Upper lobe of right lung (tissue), 1 donor: Measurements from ENCODE around the gene RIT2. TPM values are rescaled to one million over a fixed set of nuclear protein-coding genes. Genes with fewer than 3 reads are reported as not detected.
"Not testable (repeated sequence)": the region's sequence is repeated elsewhere in the genome, so short reads cannot be mapped to it uniquely, and the experiment has no call there.

Experiments
- ATAC-seq: fragments of 200-7000 bp; cut with Tn5 transposase; one replicate; pipeline ENCODE4 v1.9.1; 2020; ENCODE audit warnings: mild to moderate bottlenecking, moderate library complexity
- DNase-seq: peaks from one replicate; pipeline ENCODE4 v3.0.0-alpha.2; 2020
- H3K27ac ChIP-seq: fragments of 200-600 bp; one replicate; pipeline ENCODE4 v1.8.0; 2022
- H3K27me3 ChIP-seq: fragments of 200-600 bp; one replicate; pipeline ENCODE4 v1.8.0; 2022; ENCODE audit warnings: mild to moderate bottlenecking
- H3K36me3 ChIP-seq: fragments of 200-600 bp; one replicate; pipeline ENCODE4 v1.8.0; 2022
- H3K4me1 ChIP-seq: fragments of 200-600 bp; one replicate; pipeline ENCODE4 v1.8.0; 2022
- H3K4me3 ChIP-seq: fragments of 200-600 bp; one replicate; pipeline ENCODE4 v1.8.0; 2022; ENCODE audit warnings: mild to moderate bottlenecking
- H3K9me3 ChIP-seq: fragments of 200-600 bp; one replicate; pipeline ENCODE4 v1.8.0; 2022
- intact Hi-C: fragments of 100-400 bp; cut with DNase I; formaldehyde crosslinking; loops from one replicate; pipeline ENCODE4 v1.11.0; 2022
- total RNA-seq: library from RNA; stranded (reverse); fragmentation: NEBNext Ultra II Directional; extraction: Animal tissue kit (Norgen Biotek cat#: 25700); gene quantifications from one replicate; pipeline ENCODE4 v1.2.1, GENCODE V29; 2021
- TF ChIP-seq, protein P1 (sequence below): fragments of 200-600 bp; IDR thresholded peaks from one replicate; pipeline ENCODE4 v1.8.0; 2022; ENCODE audit warnings: antibody characterized with exemption
- donor health status: DM: no; HTN: yes; CAD: no; lungs with severe emphysema.

The RIT2 gene
- total RNA-seq, 1 donor from 2014 or later, result not detected

DNA sequence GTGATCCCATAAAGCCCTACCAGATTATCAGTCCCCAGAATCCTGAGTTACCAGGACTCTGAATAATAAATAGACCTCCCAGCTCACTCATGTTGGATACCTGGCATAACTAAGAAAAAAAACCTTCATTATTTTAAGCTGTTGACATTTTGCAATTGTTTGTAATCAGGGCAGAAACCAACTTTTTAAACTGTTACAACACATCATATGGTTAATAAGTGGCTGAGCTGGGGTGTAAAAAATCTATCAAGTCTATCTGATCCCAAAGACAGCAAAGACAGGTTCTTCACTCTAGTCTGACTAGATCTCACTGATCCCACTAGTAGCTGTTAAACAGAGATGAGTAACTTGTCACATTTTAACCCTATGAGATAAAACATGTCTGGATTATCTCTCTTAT is 370.3 kb downstream of the RIT2 start:
- intact Hi-C loops, result no loop called here
- no peaks in the 10 kb centered on the region for H3K27me3 ChIP-seq
- H3K9me3 ChIP-seq, result no peaks in the 10 kb centered on the region
- H3K4me3 ChIP-seq, result no peak overlapping the region
- no peak overlapping the region for H3K27ac ChIP-seq
- TF ChIP-seq, protein P1, sequence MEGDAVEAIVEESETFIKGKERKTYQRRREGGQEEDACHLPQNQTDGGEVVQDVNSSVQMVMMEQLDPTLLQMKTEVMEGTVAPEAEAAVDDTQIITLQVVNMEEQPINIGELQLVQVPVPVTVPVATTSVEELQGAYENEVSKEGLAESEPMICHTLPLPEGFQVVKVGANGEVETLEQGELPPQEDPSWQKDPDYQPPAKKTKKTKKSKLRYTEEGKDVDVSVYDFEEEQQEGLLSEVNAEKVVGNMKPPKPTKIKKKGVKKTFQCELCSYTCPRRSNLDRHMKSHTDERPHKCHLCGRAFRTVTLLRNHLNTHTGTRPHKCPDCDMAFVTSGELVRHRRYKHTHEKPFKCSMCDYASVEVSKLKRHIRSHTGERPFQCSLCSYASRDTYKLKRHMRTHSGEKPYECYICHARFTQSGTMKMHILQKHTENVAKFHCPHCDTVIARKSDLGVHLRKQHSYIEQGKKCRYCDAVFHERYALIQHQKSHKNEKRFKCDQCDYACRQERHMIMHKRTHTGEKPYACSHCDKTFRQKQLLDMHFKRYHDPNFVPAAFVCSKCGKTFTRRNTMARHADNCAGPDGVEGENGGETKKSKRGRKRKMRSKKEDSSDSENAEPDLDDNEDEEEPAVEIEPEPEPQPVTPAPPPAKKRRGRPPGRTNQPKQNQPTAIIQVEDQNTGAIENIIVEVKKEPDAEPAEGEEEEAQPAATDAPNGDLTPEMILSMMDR, result no peak
- no peaks in the 10 kb centered on the region for H3K4me1 ChIP-seq
- H3K36me3 ChIP-seq, result no peaks in the 10 kb centered on the region
- DNase-seq, result no peak
- no peak for ATAC-seq

DNA sequence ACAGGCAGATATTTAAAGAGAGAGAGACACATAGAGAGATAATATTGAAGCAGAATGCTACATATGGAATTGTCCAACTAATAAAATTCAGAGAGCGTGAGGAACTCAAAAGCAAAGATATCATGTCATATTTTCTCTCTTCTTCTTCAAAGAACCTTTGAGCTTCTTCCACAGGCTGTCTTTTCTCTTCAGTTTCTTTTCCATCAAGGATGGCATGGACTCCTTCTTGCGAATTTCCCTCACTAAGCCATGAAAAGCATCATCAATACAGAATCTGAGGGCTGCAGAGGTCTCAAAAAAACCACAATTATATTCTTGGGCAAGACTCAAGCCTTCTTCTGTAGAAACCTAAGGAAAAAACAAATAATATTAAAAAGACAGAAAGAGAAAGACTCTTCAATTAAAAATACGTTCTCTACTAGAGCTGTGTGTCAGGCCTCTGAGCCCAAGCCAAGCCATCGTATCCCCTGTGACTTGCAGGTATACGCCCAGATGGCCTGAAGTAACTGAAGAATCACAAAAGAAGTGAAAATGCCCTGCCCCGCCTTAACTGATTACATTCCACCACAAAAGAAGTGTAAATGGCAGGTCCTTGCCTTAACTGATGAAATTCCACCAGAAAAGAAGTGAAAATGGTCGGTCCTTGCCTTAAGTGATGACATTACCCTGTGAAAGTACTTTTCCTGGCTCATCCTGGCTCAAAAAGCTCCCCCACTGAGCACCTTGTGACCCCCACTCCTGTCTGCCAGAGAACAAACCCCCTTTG is 371.9 kb downstream of the RIT2 start:
- Histone ChIP-seq H3K4me1 (no peaks in the 10 kb centered on the region), H3K27ac (no peak overlapping the region), H3K4me3 (no peak overlapping the region), H3K36me3 (no peaks in the 10 kb centered on the region), H3K27me3 (no peaks in the 10 kb centered on the region), H3K9me3 (no peaks in the 10 kb centered on the region)
- DNase-seq (no peak), ATAC-seq (no peak)
- intact Hi-C loops, result no loop called here
- TF ChIP-seq, protein P1, result no peak

DNA sequence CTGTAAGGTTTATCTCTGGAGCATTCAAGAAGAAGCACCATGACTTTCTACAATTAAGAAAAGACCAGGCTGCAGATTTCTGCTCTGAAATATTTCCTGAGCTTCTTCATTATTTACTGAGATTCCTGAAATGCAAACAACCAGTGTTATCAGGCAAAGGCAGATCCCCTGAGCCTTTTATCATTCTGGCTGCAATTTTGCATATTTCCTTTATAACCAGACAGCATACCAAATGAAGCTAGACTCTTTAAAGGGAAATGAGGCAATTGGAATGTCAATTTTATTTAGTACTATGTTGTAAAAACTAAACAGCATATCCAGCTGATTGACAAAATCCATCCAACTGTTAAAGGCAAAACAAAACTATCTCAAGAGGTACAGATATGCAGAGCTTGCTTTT is 372.5 kb downstream of the RIT2 start:
- Histone ChIP-seq H3K9me3 (no peaks in the 10 kb centered on the region), H3K4me1 (no peaks in the 10 kb centered on the region), H3K27me3 (no peaks in the 10 kb centered on the region), H3K27ac (no peak overlapping the region), H3K36me3 (no peaks in the 10 kb centered on the region), H3K4me3 (no peak overlapping the region)
- ATAC-seq, result no peak
- no peak for DNase-seq
- TF ChIP-seq, protein P1, result no peak
- intact Hi-C loops, result no loop called here

DNA sequence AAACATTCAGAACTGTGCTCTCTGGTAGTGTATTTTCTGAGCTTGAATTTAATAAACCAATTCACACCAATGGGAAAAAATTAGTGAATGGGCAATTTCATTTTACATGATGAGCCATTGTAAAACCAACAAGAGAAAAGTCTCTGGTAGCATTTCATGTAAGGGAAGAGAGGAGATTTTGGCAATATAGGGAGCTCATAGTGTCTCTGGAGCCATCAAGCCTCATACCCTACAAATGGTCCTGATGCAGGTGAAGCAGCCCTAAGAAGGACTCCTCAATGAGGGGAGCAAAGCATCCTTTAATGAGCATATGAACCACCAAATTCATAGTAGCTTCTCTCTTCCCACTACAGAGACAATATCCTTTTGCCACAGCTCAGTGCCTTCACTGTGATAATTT is 373.0 kb downstream of the RIT2 start:
- no peak overlapping the region for H3K27ac ChIP-seq
- no peaks in the 10 kb centered on the region for H3K4me1 ChIP-seq
- no peaks in the 10 kb centered on the region for H3K36me3 ChIP-seq
- intact Hi-C loops, result no loop called here
- TF ChIP-seq, protein P1, result no peak
- H3K9me3 ChIP-seq, result no peaks in the 10 kb centered on the region
- DNase-seq (no peak), ATAC-seq (no peak)
- H3K4me3 ChIP-seq, result no peak overlapping the region
- H3K27me3 ChIP-seq, result no peaks in the 10 kb centered on the region

DNA sequence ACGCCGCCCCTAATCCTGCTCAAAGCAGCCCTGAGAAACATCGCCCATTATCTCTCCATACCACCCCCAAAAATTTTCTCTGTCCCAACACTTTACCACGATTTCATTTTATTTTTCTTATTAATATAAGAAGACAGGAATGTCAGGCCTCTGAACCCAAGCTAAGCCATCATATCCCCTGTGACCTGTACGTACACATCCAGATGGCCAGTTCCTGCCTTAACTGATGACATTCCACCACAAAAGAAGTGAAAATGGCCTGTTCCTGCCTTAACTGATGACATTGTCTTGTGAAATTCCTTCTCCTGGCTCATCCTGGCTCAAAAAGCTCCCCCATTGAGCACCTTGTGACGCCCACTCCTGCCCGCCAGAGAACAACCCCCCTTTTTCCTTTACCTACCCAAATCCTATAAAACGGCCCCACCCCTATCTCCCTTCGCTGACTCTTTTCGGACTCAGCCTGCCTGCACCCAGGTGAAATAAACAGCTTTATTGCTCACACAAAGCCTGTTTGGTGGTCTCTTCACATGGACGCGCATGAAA is 373.6 kb downstream of the RIT2 start:
- H3K27ac ChIP-seq, DNase-seq, H3K9me3 ChIP-seq, H3K4me1 ChIP-seq, H3K4me3 ChIP-seq, H3K36me3 ChIP-seq, H3K27me3 ChIP-seq, ATAC-seq, intact Hi-C loops: not testable (repeated sequence)

DNA sequence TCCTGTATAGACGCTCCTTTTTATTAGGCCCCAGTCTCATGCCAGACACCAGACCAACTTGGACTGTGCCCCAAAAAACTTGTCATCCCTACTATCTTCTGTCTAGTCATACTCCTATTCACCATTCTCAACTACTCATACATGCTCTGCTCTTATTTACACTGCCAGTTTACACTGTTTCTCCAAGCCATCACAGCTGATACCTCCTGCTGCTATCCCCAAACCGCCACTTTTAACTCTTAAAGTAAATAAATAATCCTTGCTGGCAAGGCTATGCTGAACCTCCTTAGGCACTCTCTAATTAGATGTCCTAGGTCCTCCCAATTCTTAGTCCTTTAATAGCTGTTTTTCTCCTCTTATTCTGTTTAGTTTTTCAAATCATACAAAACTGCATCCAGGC is 374.2 kb downstream of the RIT2 start:
- intact Hi-C loops, H3K27ac ChIP-seq, H3K36me3 ChIP-seq, ATAC-seq, H3K4me3 ChIP-seq, H3K9me3 ChIP-seq, DNase-seq, H3K27me3 ChIP-seq, H3K4me1 ChIP-seq: not testable (repeated sequence)
